ENCODE measurements around the gene ATF6.

Gene ATF6

GRCh38 chr1:161943737-161944136, 177.6 kb downstream of the ATF6 start:
- no peaks in the 10 kb centered on the region for H3K36me3 ChIP-seq (ENCODE audit: control insufficient read depth, insufficient read depth, low read length)
- H3K9me3 ChIP-seq (ENCODE audit: control insufficient read depth, insufficient read depth, low read depth, low read length) = no peaks in the 10 kb centered on the region
- H3K4me3 ChIP-seq (ENCODE audit: low read depth, low read length) = no peak overlapping the region
- peaks cover 9% of the 10 kb centered on the region for H3K4me1 ChIP-seq (ENCODE audit: control insufficient read depth, insufficient read depth, low read length)
- no peak overlapping the region for H3K27ac ChIP-seq (ENCODE audit: low read depth, low read length)
- no peaks in the 10 kb centered on the region for H3K27me3 ChIP-seq (ENCODE audit: control insufficient read depth, insufficient read depth, low read length)
- no peak overlapping the region for H3K9ac ChIP-seq (ENCODE audit: low read length)

GRCh38 chr1:161944381-161944780, 178.3 kb downstream of the ATF6 start:
- Histone ChIP-seq H3K9me3 (ENCODE audit: control insufficient read depth, insufficient read depth, low read depth, low read length) (no peaks in the 10 kb centered on the region), H3K36me3 (ENCODE audit: control insufficient read depth, insufficient read depth, low read length) (no peaks in the 10 kb centered on the region), H3K27me3 (ENCODE audit: control insufficient read depth, insufficient read depth, low read length) (no peaks in the 10 kb centered on the region), H3K9ac (ENCODE audit: low read length) (no peak overlapping the region), H3K4me3 (ENCODE audit: low read depth, low read length) (no peak overlapping the region), H3K4me1 (ENCODE audit: control insufficient read depth, insufficient read depth, low read length) (peaks cover 9% of the 10 kb centered on the region), H3K27ac (ENCODE audit: low read depth, low read length) (no peak overlapping the region)

- H3K27ac ChIP-seq (ENCODE audit: low read depth, low read length) = no peak overlapping the region
- no peaks in the 10 kb centered on the region for H3K27me3 ChIP-seq (ENCODE audit: control insufficient read depth, insufficient read depth, low read length)
- H3K4me3 ChIP-seq (ENCODE audit: low read depth, low read length) = no peak overlapping the region
- peaks cover 9% of the 10 kb centered on the region for H3K4me1 ChIP-seq (ENCODE audit: control insufficient read depth, insufficient read depth, low read length)
- no peaks in the 10 kb centered on the region for H3K36me3 ChIP-seq (ENCODE audit: control insufficient read depth, insufficient read depth, low read length)
- H3K9ac ChIP-seq (ENCODE audit: low read length) = no peak overlapping the region
- H3K9me3 ChIP-seq (ENCODE audit: control insufficient read depth, insufficient read depth, low read depth, low read length) = no peaks in the 10 kb centered on the region
Observed at GRCh38 chr1:161945306-161946060, 179.4 kb downstream of the ATF6 start.

GRCh38 chr1:161946071-161946987, 180.2 kb downstream of the ATF6 start:
- Histone ChIP-seq H3K27me3 (ENCODE audit: control insufficient read depth, insufficient read depth, low read length) (no peaks in the 10 kb centered on the region), H3K4me1 (ENCODE audit: control insufficient read depth, insufficient read depth, low read length) (peaks cover 9% of the 10 kb centered on the region), H3K9ac (ENCODE audit: low read length) (no peak overlapping the region), H3K9me3 (ENCODE audit: control insufficient read depth, insufficient read depth, low read depth, low read length) (no peaks in the 10 kb centered on the region), H3K27ac (ENCODE audit: low read depth, low read length) (no peak overlapping the region), H3K4me3 (ENCODE audit: low read depth, low read length) (no peak overlapping the region), H3K36me3 (ENCODE audit: control insufficient read depth, insufficient read depth, low read length) (no peaks in the 10 kb centered on the region)

- Histone ChIP-seq H3K4me3 (ENCODE audit: low read depth, low read length) (no peak overlapping the region), H3K9ac (ENCODE audit: low read length) (no peak overlapping the region), H3K9me3 (ENCODE audit: control insufficient read depth, insufficient read depth, low read depth, low read length) (no peaks in the 10 kb centered on the region), H3K27me3 (ENCODE audit: control insufficient read depth, insufficient read depth, low read length) (no peaks in the 10 kb centered on the region), H3K4me1 (ENCODE audit: control insufficient read depth, insufficient read depth, low read length) (peaks cover 9% of the 10 kb centered on the region), H3K36me3 (ENCODE audit: control insufficient read depth, insufficient read depth, low read length) (no peaks in the 10 kb centered on the region), H3K27ac (ENCODE audit: low read depth, low read length) (no peak overlapping the region)
Observed at GRCh38 chr1:161948435-161948834, 182.3 kb downstream of the ATF6 start.

- Histone ChIP-seq H3K9ac (ENCODE audit: low read length) (no peak overlapping the region), H3K36me3 (ENCODE audit: control insufficient read depth, insufficient read depth, low read length) (no peaks in the 10 kb centered on the region), H3K4me3 (ENCODE audit: low read depth, low read length) (no peak overlapping the region), H3K4me1 (ENCODE audit: control insufficient read depth, insufficient read depth, low read length) (peaks cover 9% of the 10 kb centered on the region), H3K9me3 (ENCODE audit: control insufficient read depth, insufficient read depth, low read depth, low read length) (no peaks in the 10 kb centered on the region), H3K27ac (ENCODE audit: low read depth, low read length) (no peak overlapping the region), H3K27me3 (ENCODE audit: control insufficient read depth, insufficient read depth, low read length) (no peaks in the 10 kb centered on the region)
Observed at GRCh38 chr1:161949548-161949947, 183.4 kb downstream of the ATF6 start.

GRCh38 chr1:161950377-161950776, 184.3 kb downstream of the ATF6 start:
- Histone ChIP-seq H3K27ac (ENCODE audit: low read depth, low read length) (no peak overlapping the region), H3K4me3 (ENCODE audit: low read depth, low read length) (no peak overlapping the region), H3K9ac (ENCODE audit: low read length) (no peak overlapping the region), H3K4me1 (ENCODE audit: control insufficient read depth, insufficient read depth, low read length) (peaks cover 9% of the 10 kb centered on the region), H3K27me3 (ENCODE audit: control insufficient read depth, insufficient read depth, low read length) (no peaks in the 10 kb centered on the region), H3K36me3 (ENCODE audit: control insufficient read depth, insufficient read depth, low read length) (no peaks in the 10 kb centered on the region), H3K9me3 (ENCODE audit: control insufficient read depth, insufficient read depth, low read depth, low read length) (no peaks in the 10 kb centered on the region)

GRCh38 chr1:161951646-161952045, 185.5 kb downstream of the ATF6 start:
- Histone ChIP-seq H3K9me3 (ENCODE audit: control insufficient read depth, insufficient read depth, low read depth, low read length) (no peaks in the 10 kb centered on the region), H3K36me3 (ENCODE audit: control insufficient read depth, insufficient read depth, low read length) (no peaks in the 10 kb centered on the region), H3K9ac (ENCODE audit: low read length) (no peak overlapping the region), H3K4me3 (ENCODE audit: low read depth, low read length) (no peak overlapping the region), H3K27ac (ENCODE audit: low read depth, low read length) (no peak overlapping the region), H3K4me1 (ENCODE audit: control insufficient read depth, insufficient read depth, low read length) (no peaks in the 10 kb centered on the region), H3K27me3 (ENCODE audit: control insufficient read depth, insufficient read depth, low read length) (no peaks in the 10 kb centered on the region)

- H3K27ac ChIP-seq (ENCODE audit: low read depth, low read length) = no peak overlapping the region
- no peak overlapping the region for H3K9ac ChIP-seq (ENCODE audit: low read length)
- no peaks in the 10 kb centered on the region for H3K9me3 ChIP-seq (ENCODE audit: control insufficient read depth, insufficient read depth, low read depth, low read length)
- H3K4me1 ChIP-seq (ENCODE audit: control insufficient read depth, insufficient read depth, low read length) = no peaks in the 10 kb centered on the region
- H3K27me3 ChIP-seq (ENCODE audit: control insufficient read depth, insufficient read depth, low read length) = no peaks in the 10 kb centered on the region
- H3K36me3 ChIP-seq (ENCODE audit: control insufficient read depth, insufficient read depth, low read length) = no peaks in the 10 kb centered on the region
- no peak overlapping the region for H3K4me3 ChIP-seq (ENCODE audit: low read depth, low read length)
Observed at GRCh38 chr1:161952607-161953172, 186.6 kb downstream of the ATF6 start.

GRCh38 chr1:161953256-161953920, 187.3 kb downstream of the ATF6 start:
- H3K4me1 ChIP-seq (ENCODE audit: control insufficient read depth, insufficient read depth, low read length) = no peaks in the 10 kb centered on the region
- H3K27ac ChIP-seq (ENCODE audit: low read depth, low read length) = no peak overlapping the region
- no peaks in the 10 kb centered on the region for H3K36me3 ChIP-seq (ENCODE audit: control insufficient read depth, insufficient read depth, low read length)
- H3K9me3 ChIP-seq (ENCODE audit: control insufficient read depth, insufficient read depth, low read depth, low read length) = no peaks in the 10 kb centered on the region
- H3K27me3 ChIP-seq (ENCODE audit: control insufficient read depth, insufficient read depth, low read length) = no peaks in the 10 kb centered on the region
- no peak overlapping the region for H3K9ac ChIP-seq (ENCODE audit: low read length)
- H3K4me3 ChIP-seq (ENCODE audit: low read depth, low read length) = no peak overlapping the region
